WERI-Rb-1 (cell line): ENCODE measurements around the gene HELZ.

Source experiments
- DNase-seq: peaks from one replicate; pipeline ENCODE4 v3.0.0-alpha.2; 2020
- H3K27ac ChIP-seq: fragments of 250-450 bp; sonication (Bioruptor Pico); 2 replicates; pipeline ENCODE4 v1.5.1; 2020; ENCODE audit warnings: mild to moderate bottlenecking, moderate library complexity
- H3K27me3 ChIP-seq: fragments of 250-450 bp; sonication (Bioruptor Pico); 2 replicates; pipeline ENCODE4 v1.5.1; 2021; ENCODE audit warnings: mild to moderate bottlenecking, low read depth, moderate library complexity; ENCODE audit not compliant: insufficient read depth, severe bottlenecking
- H3K36me3 ChIP-seq: fragments of 250-450 bp; sonication (Bioruptor Pico); 2 replicates; pipeline ENCODE4 v1.5.1; 2020; ENCODE audit warnings: mild to moderate bottlenecking, moderate library complexity
- H3K4me3 ChIP-seq: 2 replicates; pipeline ENCODE4 v1.5.1; 2011; ENCODE audit warnings: low read depth, mild to moderate bottlenecking, control low read depth, low read length
- H3K9me3 ChIP-seq: fragments of 250-450 bp; sonication (Bioruptor Pico); 2 replicates; pipeline ENCODE4 v1.5.1; 2021; ENCODE audit warnings: mild to moderate bottlenecking, moderate library complexity; ENCODE audit not compliant: severe bottlenecking
- TF ChIP-seq, protein P1 (sequence below): IDR thresholded peaks from 2 replicates; pipeline ENCODE4 v1.5.1; 2011; ENCODE audit warnings: low read depth, mild to moderate bottlenecking, control low read depth, inconsistent platforms, low read length

HELZ gene

DNA sequence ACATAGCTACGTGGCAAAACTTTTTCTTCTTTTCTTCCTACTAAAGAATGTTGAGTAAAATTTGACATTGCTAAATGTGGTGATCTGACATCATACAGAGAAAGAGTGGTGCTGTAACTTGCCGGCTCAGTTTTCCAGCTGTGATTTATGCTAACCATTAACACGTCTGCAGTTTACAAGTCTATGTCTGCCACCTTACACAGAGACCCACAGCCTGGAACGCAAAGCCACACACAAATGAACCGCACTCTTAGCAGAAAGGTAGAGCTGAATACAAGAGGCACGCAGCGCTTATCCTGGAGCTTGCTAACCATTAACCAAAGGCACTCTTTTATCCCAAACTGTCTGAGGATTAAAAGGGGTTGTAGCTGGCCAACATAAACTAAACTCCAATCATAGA lies 168.7 kb downstream of the HELZ start:
- no peak for DNase-seq
- Histone ChIP-seq H3K9me3 (no peaks in the 10 kb centered on the region), H3K27me3 (no peaks in the 10 kb centered on the region), H3K4me3 (no peak overlapping the region), H3K36me3 (peaks cover 6% of the 10 kb centered on the region), H3K27ac (no peak overlapping the region)
- TF ChIP-seq, protein P1, sequence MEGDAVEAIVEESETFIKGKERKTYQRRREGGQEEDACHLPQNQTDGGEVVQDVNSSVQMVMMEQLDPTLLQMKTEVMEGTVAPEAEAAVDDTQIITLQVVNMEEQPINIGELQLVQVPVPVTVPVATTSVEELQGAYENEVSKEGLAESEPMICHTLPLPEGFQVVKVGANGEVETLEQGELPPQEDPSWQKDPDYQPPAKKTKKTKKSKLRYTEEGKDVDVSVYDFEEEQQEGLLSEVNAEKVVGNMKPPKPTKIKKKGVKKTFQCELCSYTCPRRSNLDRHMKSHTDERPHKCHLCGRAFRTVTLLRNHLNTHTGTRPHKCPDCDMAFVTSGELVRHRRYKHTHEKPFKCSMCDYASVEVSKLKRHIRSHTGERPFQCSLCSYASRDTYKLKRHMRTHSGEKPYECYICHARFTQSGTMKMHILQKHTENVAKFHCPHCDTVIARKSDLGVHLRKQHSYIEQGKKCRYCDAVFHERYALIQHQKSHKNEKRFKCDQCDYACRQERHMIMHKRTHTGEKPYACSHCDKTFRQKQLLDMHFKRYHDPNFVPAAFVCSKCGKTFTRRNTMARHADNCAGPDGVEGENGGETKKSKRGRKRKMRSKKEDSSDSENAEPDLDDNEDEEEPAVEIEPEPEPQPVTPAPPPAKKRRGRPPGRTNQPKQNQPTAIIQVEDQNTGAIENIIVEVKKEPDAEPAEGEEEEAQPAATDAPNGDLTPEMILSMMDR = no peak

DNA sequence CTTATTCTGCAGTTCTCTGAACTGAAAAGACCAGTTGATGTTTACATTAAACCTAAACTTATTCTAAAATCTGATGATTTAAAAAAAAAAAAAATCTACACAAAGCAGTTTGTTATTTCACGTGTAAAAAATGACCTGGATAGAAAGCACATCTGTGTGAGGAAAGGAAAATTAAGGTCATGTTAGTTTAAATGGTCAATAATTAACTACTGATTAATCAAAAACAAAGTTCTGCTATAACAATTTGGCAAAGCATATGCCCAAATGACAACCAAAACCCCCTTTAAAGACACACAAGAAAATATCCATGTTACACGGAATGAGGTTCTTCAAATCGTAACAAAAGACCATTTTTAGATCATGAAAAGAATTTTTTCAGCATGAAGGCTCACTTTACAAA lies 170.2 kb downstream of the HELZ start:
- TF ChIP-seq, protein P1 = no peak
- Histone ChIP-seq H3K27ac (no peak overlapping the region), H3K27me3 (no peaks in the 10 kb centered on the region), H3K4me3 (no peak overlapping the region), H3K36me3 (no peaks in the 10 kb centered on the region; the same call in none of the 2 replicates), H3K9me3 (no peaks in the 10 kb centered on the region)
- DNase-seq = no peak

DNA sequence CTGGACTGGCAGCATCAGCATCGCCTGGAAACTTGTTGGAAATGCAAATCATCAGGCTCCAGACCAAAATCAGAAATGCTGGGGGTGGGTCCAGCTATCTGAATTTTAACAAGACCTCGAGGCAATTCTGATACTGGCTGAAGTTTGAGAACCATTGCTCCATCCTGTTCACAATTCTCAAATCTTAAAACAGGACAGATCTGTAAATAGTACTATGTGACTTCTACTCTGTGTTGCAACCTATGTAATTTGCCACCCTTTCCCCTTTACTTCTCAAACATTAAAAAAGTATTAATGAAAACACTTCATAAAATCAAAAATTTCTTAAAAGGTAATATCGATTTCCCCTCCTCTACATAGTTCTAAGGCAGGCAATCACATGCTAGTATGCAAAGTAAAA lies 172.1 kb downstream of the HELZ start:
- H3K27ac ChIP-seq = no peak overlapping the region
- H3K9me3 ChIP-seq = no peaks in the 10 kb centered on the region
- no peak overlapping the region for H3K4me3 ChIP-seq
- TF ChIP-seq, protein P1 = no peak
- DNase-seq = no peak
- no peaks in the 10 kb centered on the region for H3K27me3 ChIP-seq
- H3K36me3 ChIP-seq = no peaks in the 10 kb centered on the region; the same call in 1 of the 2 replicates

DNA sequence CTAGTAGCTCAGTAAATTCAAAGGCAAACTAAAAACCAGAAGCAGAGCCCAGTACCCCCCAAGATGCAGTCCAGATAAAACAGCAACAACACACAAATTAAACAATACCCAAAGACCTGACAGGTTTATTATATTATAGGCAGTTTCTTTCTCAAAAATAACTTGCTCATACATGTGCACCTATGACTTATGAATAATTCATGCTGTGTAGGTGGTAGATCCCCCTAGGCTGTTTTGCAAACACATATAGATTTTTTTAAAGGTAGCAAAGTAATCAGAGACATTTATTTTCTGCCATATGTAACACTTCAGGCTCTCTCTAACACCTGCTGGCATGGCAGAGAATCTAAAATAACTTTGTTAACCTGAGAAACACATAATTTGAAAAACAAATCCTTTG lies 173.4 kb downstream of the HELZ start:
- no peak for DNase-seq
- no peaks in the 10 kb centered on the region for H3K9me3 ChIP-seq
- H3K4me3 ChIP-seq = no peak overlapping the region
- TF ChIP-seq, protein P1 = no peak
- H3K36me3 ChIP-seq = no peaks in the 10 kb centered on the region; the same call in 1 of the 2 replicates
- no peaks in the 10 kb centered on the region for H3K27me3 ChIP-seq
- H3K27ac ChIP-seq = no peak overlapping the region

DNA sequence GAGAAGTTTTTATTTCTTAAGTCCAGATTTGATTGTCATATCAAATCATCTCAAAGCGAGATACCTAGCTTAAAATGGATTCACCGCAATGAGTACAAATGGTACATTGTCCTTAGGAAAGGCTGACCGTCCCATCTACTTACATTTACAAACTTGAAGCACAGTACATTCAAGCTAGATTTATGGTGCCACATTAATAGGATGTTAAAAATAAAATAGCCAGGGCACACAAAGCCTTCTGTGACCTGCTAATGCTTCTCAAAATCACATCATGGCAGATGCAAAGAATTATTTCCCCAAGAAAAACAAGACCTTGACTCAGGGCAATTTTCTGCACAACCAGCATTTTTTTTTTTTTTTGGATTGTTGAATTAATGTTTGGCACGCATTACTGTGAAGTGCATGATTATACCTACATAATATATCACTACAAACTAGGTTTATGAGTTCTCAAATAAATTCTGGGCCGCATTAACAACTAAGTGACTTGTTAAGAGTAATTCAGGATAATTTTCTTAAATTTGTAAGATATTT lies 175.3 kb downstream of the HELZ start:
- H3K4me3 ChIP-seq = no peak overlapping the region
- H3K27ac ChIP-seq = no peak overlapping the region
- no peak for DNase-seq
- TF ChIP-seq, protein P1 = no peak
- H3K9me3 ChIP-seq = no peaks in the 10 kb centered on the region
- H3K36me3 ChIP-seq = no peaks in the 10 kb centered on the region
- no peaks in the 10 kb centered on the region for H3K27me3 ChIP-seq

DNA sequence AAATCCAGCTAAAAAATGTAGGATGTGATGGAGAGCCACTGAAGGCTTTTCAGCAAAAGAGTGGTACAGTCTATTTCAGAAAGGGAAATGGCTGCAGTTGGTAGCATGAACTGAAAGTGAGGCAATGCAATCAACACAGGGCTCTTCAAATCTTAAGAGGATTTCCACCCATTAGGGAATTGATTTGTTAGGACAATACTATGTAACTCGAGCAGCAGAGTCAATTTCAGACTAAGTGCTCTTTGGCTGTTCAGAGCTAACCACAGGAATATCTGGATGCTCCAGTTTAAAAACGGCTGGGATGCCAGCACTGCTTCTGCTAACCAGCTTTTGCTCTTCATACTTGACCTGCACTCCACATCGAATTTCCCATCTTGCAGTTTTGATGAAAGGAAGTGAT lies 176.0 kb downstream of the HELZ start:
- no peaks in the 10 kb centered on the region for H3K36me3 ChIP-seq
- peak; percentile 50 for DNase-seq
- H3K4me3 ChIP-seq = no peak overlapping the region
- H3K27me3 ChIP-seq = no peaks in the 10 kb centered on the region
- TF ChIP-seq, protein P1 = no peak
- H3K27ac ChIP-seq = no peak overlapping the region
- no peaks in the 10 kb centered on the region for H3K9me3 ChIP-seq
